ENCODE measurements around the gene ABAT.
A peak's percentile ranks its signal among the peaks of the same experiment; 100 is the strongest.

The ABAT gene

GRCh38 chr16:8674413-8675022, at the start of gene ABAT:
Gene ABAT, plus strand, starts transcription at chr16:8674617. Its CDS starts 61,123 bp downstream, at chr16:8735740.
- DNase-seq = peak; percentile 84

- no peak for DNase-seq
Measured at GRCh38 chr16:8625491-8626087, 48.8 kb upstream of the ABAT start.

GRCh38 chr16:8626946-8627345, 47.5 kb upstream of the ABAT start:
- no peak for DNase-seq

- DNase-seq = no peak
Measured at GRCh38 chr16:8627456-8627855, 47.0 kb upstream of the ABAT start.

- DNase-seq = no peak
Measured at GRCh38 chr16:8628981-8629725, 45.3 kb upstream of the ABAT start.

GRCh38 chr16:8630255-8630953, 44.0 kb upstream of the ABAT start:
- DNase-seq = no peak

- DNase-seq = no peak
Measured at GRCh38 chr16:8631373-8631772, 43.0 kb upstream of the ABAT start.

- DNase-seq = no peak
Measured at GRCh38 chr16:8631818-8632465, 42.5 kb upstream of the ABAT start.

GRCh38 chr16:8632675-8633182, 41.7 kb upstream of the ABAT start:
- DNase-seq = no peak

- DNase-seq = no peak
Measured at GRCh38 chr16:8634991-8635736, 39.3 kb upstream of the ABAT start.

GRCh38 chr16:8639694-8640093, 34.7 kb upstream of the ABAT start:
- no peak for DNase-seq

GRCh38 chr16:8641671-8642070, 32.7 kb upstream of the ABAT start:
- no peak for DNase-seq

GRCh38 chr16:8642146-8642545, 32.3 kb upstream of the ABAT start:
- DNase-seq = no peak

GRCh38 chr16:8644211-8645140, 29.9 kb upstream of the ABAT start:
- no peak for DNase-seq

- DNase-seq = no peak
Measured at GRCh38 chr16:8645141-8645521, 29.3 kb upstream of the ABAT start.

- no peak for DNase-seq
Measured at GRCh38 chr16:8645831-8646230, 28.6 kb upstream of the ABAT start.

GRCh38 chr16:8646326-8647053, 27.9 kb upstream of the ABAT start:
- DNase-seq = no peak

- no peak for DNase-seq
Measured at GRCh38 chr16:8647721-8648318, 26.6 kb upstream of the ABAT start.

GRCh38 chr16:8648877-8649276, 25.5 kb upstream of the ABAT start:
- DNase-seq = no peak

Measured in stimulated activated naive CD4-positive, alpha-beta T cell treated with Interleukin-2 at 50 U/mL for 16 hours (primary cell).